ENCODE results near the gene ARHGAP9.

Gene ARHGAP9

DNA sequence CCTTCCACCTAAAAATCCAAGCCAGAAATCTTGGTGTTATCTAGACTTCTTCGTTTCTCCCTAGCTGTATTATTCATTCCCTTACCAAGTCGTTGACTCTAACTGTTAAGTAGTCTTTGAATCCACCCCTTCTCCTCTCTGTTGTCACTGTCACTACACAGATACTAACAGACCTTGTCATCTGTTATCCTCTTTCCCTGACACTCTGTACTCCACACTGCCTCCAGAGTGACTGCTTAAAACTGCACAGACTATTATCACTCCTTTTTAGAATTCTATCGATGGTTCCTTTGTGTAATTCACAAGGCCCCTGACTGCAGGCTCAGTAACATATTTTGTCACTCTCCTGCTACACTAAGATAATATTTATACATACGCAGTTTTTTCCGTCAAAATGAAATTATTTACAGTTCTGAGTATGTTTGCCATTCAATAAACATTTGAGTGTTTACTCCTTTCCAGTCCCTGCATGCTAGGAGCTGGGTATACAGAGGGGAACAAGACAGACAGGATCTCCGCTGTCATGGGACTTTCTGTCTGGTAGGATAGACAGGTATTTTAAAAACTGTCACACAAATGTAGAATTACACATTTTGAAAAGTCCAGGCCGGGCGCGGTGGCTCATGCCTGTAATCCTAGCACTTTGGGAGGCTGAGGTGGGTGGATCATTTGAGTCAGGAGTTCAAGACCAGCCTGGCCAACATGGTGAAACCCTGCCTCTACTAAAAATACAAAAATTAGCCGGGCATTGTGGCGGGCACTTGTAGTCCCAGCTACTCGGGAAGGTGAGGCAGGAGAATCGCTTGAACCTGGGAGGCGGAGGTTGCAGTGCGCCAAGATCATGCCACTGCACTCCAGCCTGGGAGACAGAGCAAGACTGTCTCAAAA, 12.0 kb upstream of the ARHGAP9 start:
- peak; percentile 76 for DNase-seq

DNA sequence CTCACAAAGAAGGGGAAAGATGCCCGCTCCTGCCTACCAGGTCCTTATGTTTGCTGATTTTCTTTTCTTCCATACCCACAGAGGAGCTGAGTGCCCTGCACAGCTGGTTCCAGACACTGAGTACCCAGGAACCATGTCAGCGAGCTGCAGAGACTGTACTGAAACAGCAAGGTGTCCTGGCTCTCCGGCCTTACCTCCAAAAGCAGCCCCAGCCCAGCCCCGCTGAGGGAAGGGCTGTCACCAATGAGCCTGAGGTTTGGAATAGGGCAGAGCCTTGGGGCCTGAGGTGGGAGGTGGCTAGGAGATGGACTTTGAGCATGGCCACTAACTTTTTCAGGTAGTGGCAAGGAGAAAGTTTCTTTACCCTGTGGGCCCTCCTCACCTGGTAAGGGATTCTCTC, 10.5 kb upstream of the ARHGAP9 start:
- DNase-seq, result no peak

DNA sequence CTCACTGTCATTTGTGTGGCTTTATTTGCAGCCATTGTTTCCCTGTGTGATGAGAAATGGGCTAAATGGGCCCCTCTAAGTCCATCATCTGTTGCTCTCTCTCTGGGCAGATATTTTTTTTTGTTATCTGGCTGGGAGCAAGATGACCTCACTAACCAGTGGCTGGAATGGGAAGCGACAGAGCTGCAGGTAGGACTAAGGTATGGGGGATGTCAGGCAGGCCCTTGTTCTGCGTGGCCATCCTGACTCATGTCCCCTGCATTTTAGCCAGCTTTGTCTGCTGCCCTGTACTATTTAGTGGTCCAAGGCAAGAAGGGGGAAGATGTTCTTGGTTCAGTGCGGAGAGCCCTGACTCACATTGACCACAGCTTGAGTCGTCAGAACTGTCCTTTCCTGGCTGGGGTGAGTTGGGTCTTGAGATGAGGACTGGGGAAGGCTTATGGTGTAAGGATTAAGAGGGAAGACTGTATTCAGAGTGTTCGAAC, 9.5 kb upstream of the ARHGAP9 start:
- no peak for DNase-seq

DNA sequence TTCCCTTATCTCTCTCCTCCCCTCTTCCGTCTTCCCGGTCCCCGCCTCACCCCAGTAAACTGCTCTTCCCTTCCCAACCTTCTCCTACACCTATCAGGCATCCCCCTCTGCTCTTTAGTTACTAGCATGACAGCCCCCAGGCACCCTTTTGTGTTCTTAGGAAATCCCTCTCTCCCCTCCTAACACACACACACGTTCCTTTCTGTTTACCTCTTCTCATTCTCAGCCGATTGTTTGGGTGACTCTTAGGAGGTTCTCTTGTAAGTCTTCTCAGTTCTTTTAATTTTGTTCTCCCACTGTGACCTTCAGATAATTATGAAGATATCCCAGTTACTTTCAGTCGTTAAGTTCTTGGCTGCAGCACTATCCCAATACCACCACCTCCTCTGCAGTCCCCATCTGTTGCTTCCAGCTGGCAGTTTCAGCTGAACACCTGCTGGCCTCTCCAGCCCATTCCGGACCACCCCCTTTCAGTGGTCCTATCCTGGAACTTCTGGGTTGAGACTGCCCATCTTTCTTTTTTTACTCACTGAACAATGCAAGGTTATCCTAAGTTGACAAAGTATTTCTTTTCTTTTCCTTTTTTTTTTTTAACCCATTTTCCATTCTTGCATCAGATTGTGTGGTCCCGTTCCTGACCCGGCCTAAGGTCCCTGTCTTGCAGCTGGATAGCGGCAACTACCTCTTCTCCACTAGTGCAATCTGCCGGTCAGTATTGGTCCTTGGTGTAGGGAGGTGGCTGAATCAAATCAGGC, 8.9 kb upstream of the ARHGAP9 start:
- DNase-seq, result no peak

DNA sequence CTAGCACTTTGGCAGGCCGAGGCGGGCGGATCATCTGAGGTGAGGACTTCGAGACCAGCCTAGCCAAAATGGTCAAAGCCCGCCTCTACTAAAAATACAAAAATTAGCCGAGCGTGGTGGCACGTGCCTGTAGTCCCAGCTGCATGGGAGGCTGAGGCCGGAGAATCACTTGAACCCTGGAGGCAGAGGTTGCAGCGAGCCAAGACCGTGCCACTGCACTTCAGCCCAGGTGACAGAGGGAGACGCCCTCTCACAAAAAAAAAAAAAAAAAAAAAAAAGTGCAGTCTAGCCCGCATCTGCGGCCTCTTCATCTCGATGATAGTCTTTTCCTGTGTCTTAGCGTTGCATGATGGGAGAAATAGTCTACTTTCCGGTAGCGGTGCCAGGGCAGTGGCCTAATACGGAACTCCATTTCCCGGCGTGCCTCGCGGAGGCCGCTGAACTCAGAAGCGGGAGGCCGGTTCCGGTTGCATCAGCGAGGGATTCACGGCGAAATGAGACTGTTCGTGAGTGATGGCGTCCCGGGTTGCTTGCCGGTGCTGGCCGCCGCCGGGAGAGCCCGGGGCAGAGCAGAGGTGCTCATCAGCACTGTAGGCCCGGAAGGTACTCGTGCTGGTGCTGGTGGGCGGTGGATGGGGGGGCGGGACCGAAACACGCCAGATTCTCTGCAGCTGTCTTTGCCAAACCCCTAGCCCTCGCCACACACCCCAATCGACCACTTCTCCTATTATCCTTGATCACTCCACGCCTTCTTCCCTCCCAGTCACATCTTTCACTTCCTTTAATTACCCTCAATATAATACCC, 8.1 kb upstream of the ARHGAP9 start, which contains the start of gene MARS1:
Gene MARS1, plus strand, starts transcription at position 472 of the 805 bp plus-strand sequence. Its CDS starts 23 bp downstream, at position 495.
- peak; percentile 99 for DNase-seq

DNA sequence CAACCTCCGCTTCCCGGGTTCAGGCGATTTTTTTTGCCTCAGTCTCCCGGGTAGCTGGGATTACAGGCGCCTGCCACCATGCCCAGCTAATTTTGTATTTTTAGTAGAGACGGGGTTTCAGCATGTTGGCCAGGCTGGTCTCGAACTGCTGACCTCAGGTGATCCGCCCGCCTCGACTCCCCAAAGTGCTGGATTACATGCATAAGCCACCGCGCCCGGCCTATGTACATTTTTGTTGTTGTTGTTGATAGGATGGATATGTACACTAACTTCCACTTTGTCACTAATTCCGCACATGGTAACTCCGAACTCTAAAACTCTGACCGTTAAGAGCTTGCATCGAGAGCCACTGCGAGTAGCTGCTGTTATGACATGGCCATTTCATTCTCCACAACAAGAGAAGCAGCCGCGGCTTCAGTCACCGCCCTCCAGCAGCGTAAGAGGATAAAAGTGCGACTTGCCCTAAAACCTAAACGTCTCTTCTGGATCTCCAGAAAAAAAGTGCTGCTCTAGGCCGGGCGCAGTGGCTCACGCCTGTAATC, 7.5 kb upstream of the ARHGAP9 start:
- DNase-seq, result no peak

DNA sequence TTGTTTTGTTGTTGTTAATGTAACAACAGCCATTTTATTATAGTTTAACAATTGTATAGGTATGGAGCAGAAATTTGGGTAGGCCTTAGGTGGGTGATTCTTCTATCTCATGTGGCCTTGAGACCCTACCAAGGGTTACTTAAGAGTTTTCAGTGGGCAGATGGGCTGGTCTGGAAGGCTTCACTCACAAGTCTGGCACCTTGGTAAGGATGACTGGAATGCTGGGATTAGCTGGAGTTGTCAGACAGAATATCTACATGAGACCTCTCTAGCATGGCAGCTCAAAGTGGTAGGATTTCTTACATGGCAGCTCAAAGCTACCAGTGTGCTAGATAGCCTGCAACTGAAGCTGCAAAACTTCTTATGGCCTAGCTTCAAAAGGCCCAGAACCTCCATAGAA, 6.0 kb upstream of the ARHGAP9 start:
- no peak for DNase-seq

DNA sequence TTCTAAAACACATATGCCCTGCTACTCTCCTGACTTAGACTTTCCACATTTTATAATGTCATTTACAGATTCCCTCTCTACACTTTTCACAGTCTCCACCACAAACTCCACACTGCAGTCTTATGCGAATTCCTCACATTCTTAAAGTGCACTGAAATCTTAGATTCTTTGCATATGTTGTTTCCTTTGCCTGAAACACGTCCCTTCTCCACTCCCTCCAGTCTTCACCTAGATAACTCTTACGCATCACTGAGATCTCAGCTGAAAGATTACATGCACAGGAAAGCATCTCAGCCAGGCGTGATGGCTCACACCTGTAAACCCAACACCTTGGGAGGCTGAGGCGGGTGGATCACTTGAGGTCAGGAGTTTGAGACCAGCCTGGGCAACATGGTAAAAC, 3.8 kb upstream of the ARHGAP9 start:
- DNase-seq, result no peak

DNA sequence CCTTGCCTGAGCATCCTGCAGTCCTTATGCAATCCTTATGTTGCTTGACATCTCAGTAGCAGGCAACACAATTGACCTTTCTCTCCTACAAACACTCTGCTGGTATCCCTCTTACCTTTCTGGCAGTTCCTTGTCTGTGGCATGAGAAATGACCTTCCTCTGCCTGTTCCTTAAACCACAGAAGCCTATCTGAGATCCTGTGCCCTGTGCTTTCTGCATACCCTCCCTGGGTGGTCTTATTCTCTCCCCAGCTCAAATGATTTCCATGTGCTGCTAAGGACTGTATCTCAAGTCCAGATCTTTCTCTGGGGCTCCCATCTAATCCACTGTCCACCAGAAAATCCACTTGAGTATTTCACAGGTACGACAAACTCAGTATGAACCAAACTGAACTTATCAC, 2.0 kb upstream of the ARHGAP9 start:
- no peak for DNase-seq

DNA sequence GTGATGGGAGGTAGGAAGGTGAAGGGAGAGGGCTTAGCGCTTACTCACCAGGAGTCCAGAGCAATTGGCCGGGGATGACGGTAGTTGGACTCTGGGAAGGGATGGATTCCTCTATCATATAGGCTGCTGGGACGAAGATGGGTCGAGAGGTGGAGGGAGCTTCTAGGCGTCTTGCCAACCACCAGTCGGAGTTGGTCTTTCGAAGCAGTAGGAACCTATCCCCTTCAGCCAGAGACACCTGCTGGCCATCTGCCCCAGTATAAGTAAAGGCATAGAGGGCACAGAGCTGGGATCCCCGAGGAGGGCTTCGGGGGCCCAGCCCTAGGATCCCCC, 657 bp downstream of the ARHGAP9 start:
- no peak for DNase-seq

DNA sequence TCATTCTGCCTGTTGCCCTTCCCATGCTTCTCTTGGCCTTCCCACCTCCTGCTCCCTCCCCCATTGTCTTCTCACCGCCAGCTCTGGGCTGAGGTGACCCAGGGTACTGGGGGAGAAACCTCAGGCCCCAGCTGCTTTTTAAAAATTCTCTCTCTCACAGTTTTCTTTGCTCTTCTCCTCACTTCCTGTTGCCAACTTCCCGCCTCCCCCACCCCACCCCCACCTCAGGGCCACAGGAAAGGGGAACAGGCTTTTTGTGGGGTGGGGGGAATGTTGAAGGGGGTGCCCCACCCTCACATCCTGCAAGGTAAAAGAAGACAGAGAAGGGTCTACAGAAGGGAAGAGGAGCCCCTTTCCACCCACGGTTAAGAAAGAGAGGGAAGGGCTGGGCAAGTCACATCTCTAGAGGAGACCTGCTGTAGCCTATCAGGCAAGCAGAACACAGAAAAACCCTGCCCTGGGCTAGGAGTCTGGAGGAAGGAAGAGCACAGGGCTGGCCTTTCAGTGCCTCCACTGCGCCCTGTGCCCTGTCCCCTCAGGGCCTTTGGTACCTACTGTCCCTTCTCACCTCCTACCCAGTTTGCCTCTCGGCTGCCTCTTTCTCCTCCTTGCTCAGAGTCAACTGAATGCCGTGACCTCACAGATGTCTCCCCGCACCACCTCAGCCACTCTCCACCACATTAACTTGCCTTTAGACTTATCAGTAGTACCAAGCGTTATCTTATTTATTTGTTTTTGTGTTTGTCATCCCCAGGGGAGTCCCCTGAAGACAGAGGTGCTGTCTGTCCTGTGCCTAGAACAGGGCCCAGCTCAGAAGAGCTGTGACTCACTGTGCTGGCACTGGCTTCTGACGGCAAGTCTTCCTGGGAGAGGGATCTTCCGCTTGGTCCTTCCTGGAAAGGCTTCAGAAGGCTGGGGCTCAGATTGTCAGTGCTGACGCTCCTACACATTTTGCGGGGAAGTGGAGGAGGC, 1.7 kb downstream of the ARHGAP9 start:
- DNase-seq, result peak; percentile 82

DNA sequence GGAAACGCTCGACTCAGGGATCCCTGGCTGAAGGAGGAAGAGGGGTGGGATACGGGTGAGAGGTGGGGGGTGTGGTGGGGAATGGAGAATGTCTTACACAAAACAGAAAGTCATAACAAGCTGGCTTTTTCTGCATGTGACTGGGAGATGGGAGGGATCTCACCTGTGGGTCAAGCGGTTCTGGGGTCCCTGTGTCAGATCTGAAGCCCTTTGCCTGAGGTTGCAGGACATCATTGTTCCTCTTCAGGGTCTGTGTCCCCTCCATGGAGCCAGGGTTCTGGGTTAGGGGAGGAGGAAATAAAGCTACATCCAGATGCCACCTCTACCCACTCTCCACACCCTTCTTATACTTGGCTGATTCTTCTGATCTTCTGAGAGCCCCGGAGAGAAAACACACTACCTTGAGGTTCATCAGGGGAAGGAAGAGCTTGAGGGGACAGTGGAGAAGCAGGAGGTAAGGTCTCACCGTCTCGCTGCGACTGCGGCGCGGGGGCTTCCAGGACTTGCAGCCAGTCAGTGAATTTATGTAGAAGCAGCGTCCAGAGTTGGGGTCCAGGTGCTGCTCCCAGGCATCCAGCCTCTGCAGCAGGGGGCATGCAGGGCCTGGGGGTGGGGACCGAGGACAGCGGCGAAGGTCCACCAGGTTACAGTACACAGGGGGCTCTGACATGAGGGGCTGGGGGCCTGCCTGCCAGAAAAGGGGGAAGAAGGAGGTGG, 2.5 kb downstream of the ARHGAP9 start:
- DNase-seq, result no peak

DNA sequence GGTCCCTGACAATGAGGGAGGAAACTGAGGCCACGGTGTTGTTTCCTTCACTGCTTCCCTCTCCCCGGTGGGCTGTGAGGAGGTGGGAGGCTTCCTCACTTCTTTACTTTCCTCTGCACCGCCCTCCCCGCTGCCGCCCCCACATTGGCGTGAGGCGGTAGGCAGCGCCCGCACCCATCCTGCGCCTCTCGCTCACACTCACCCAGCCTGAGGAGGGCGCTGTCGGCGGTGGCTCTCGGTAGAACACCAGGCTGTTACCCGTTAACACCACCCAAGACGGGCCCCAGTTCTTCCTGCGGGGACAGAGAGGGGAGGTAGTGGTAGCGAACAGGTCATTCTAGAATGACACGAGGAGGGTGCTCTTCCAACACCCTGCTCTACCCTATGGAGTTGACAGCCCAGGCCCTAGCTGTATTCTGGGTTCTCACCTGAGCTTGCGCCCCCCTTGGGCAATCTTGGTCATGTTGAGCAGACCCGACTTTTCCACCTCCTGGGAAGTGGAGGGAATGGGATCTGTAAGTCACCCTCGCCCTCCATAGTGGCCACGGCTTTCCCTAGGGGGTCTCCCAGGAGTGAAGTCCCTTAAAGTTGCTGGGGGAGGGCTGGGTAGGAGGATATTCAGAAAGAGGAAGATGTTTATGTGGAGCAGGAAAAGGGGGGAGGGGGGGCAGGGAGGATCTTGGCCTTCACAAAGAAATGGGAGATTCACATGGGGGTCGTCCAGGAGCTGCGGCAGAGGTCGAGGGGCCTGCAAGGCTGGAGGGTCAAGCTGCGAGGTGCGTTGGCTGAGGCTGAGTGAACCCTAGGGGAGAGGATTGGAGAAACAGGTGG, 3.3 kb downstream of the ARHGAP9 start:
- DNase-seq, result peak; percentile 87

DNA sequence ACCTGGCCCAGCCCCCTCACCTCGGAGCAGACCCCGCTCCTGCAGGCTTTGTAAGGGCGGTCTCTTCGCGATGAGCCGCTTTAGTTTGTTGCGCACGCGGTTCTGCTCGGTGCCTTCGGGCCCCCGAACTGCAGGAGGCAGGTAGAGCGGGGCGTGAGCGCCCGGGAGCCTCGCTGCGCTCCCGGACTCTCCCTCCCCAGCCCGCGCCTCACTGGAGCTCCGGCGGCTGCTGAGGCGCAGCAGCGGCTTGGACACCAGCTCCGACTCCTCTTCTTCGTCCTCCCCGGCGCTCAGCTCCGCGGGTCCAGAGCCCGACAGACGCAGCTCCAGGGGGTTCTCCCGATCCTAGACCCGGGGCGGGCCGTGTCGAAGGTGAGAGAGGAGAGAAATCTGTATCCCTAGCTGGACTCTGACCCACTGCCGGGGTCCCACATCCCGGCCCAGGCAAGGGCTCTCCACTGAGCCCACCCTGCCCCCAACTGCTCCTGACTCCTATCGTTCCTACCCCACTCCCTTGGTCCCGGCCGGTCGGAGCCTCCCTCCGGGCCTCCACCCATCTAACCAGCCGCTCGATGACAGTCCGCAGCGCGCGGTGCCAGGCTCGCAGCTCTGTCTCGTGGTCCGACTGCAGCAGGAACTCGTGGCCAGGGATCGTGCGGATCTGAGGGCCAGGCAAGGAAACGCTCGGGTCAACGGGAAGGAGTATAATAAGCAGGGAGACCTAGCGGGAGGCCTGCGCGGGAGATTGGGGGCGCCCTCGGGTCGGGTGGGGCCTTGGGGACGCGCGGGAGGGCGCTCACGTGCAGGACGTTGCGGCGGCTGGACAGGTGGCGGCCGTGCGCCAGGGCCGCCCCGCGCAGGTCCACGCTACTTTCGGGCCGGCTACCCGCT, 4.2 kb downstream of the ARHGAP9 start:
- peak; percentile 49 for DNase-seq

DNA sequence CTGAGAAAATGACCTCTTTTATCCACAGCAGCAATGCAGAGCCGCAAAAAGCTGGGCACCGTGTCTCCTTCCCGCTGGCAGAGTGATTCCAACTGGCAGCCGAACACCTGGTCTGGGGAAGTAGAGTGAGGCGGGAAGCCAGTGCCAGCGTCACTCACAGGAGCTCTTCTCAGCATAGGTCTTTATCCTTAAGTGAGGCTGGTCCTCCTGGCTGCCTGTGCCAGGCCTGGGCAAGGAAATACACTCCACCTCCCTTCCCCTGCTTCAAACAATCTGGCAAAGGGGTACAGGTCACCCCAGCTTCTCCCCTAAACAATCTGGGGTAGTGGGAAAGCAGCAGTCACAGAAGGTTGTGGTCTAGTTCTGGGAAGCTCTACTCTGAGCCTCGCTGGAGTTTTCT, 4.8 kb downstream of the ARHGAP9 start:
- no peak for DNase-seq

DNA sequence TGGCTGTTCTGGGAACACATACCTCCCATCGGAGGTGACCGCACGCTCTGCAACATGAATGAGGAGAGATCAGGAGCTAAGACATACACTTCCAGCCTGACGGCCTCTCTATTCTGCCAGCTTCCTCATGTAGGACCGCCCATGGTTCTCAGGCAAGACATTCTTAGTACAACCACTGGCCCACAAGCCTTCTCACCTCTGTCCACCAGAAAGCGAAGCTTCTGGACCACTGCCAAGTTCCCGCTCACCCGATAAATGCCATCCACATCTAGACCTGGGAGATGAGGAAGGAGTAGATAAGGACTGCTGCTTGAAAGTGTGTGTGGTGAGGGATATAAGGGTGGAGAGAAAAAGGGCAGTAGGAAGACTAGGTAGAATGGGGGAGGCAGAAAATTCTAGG, 5.2 kb downstream of the ARHGAP9 start:
- DNase-seq, result no peak

DNA sequence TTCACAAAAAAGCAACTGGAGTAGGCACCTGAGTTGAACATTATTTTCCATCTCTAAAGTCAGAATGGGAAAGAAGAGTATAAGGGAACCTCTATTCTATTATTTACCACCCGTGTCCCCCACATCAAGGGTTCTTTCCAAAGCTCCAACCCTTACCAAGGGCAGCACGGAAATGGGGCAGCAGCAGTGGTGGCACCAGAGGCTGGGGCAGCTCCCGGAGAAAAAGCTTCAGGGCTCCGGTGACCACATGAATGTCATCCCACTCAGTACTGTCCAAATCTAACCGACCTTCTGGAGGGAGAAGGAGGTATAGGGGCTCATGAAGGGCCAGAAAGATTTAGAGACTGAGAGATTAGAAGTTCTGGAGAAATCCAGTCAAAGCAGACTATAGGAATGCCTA, 5.8 kb downstream of the ARHGAP9 start:
- no peak for DNase-seq

DNA sequence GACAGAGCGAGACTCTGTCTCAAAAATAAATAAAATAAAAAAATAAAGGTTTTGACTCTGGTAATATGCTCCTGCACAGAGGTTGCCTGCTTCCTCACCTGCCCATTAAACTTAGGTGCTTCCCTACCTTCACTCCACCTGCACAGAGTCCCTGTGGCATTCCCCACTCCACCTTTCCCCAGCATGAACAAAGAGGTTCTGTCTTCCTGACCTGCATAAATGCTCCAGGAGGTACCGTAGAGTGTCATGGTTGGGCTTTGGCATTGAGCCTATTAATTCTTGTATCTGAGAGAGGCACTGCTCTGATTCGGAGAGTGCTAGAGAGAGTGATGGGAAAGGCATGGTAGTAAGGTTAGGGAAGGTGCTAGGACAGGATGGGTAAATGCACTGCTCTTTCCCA, 6.3 kb downstream of the ARHGAP9 start:
- no peak for DNase-seq

DNA sequence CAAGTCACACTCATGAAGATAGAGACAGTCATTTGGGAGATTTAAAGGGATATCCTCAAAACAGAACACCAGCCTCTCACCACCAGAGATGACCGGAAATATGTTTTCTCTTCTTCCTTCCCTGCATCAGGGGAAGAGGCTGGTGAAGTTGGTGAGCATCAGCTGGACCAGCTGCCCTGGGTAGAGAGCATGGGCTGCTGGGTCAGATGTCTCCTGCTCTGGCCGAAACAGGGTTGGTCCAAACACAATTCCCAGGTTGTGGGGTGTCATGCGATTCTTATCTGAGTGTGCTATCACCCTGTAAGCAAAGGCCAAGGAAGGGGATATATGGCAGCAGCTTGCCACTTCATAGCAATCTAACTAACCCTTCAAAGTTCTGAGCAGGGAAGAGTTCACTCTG, 7.3 kb downstream of the ARHGAP9 start:
- no peak for DNase-seq

All from hematopoietic multipotent progenitor cell treated with erythropoietin and hydrocortisone succinate and interleukin-3 and kit ligand, for 4 days (in vitro differentiated cells).